ENCODE data around the gene TEKT3.

- no peak for TF ChIP-seq CTCF (conservative IDR thresholded peaks at IDR 0.05; ENCODE audit: low read length)
- no peak for TF ChIP-seq EZH2phosphoT487 (IDR thresholded peaks at IDR 0.05; ENCODE audit: borderline replicate concordance, low read depth, low read length)
Measured at GRCh38 chr17:15342460-15342859, 1.1 kb upstream of the TEKT3 start.
